HEK293 (cell line): ENCODE data around the gene TMEM151B.

Experiments
- CTCF ChIA-PET: fragments of 350-600 bp; formaldehyde crosslinking; extraction: SDS; loops from one replicate; lab custom pipeline; 2021; ENCODE audit warnings: antibody characterized with exemption; lab: Yijun Ruan, JAX
- POLR2A ChIA-PET: fragments of 300-600 bp; formaldehyde crosslinking; extraction: SDS; loops from one replicate; lab custom pipeline; 2020; ENCODE audit warnings: antibody characterized with exemption, inconsistent platforms; lab: Yijun Ruan, JAX
- H3K27ac ChIP-seq: fragments of 200-500 bp; sonication (Bioruptor generic); 2 replicates; pipeline ENCODE4 v1.5.1; 2014; ENCODE audit warnings: low read depth, low read length, control low read depth, inconsistent platforms; ENCODE audit errors: extremely low read depth
- H3K36me3 ChIP-seq, 2 experiments: fragments of 200-500 bp in 1 of 2; sonication (Bioruptor generic) in 1 of 2; 1 replicate in 1 of 2; 2 replicates in 1 of 2; pipeline ENCODE4 v1.5.1; 2014 to 2017; ENCODE audit warnings: inconsistent platforms in 2 of 2, low read length in 2 of 2; ENCODE audit not compliant: control insufficient read depth in 2 of 2, insufficient read depth in 1 of 2
- H3K4me1 ChIP-seq: fragments of 200-500 bp; sonication (Bioruptor generic); 2 replicates; pipeline ENCODE4 v1.5.1; 2014; ENCODE audit warnings: mild to moderate bottlenecking, low read length, inconsistent platforms; ENCODE audit not compliant: control insufficient read depth, insufficient read depth
- H3K4me3 ChIP-seq: 2 replicates; pipeline ENCODE4 v1.5.1; 2011; ENCODE audit warnings: low read depth, mild to moderate bottlenecking, control low read depth, low read length, moderate library complexity
- H3K9me3 ChIP-seq: fragments of 200-500 bp; sonication (Bioruptor generic); 2 replicates; pipeline ENCODE4 v1.5.1; 2014; ENCODE audit warnings: low read depth, low read length, inconsistent platforms; ENCODE audit not compliant: control insufficient read depth, insufficient read depth
- AEBP2 ChIP-seq: fragments of 450-650 bp; formaldehyde crosslinking; IDR thresholded peaks from 2 replicates; pipeline ENCODE4 v1.5.1; 2016; ENCODE audit warnings: missing biosample characterization, missing genetic modification characterization, borderline replicate concordance
- ATF2 ChIP-seq: fragments of 450-650 bp; formaldehyde crosslinking; IDR thresholded peaks from 2 replicates; pipeline ENCODE4 v1.5.1; 2016; ENCODE audit warnings: missing biosample characterization, missing genetic modification characterization, low read depth
- BCL11B ChIP-seq: fragments of 450-650 bp; formaldehyde crosslinking; IDR thresholded peaks from 2 replicates; pipeline ENCODE4 v1.5.1; 2016; ENCODE audit warnings: low read depth, missing biosample characterization, missing genetic modification characterization
- PRDM6 ChIP-seq: fragments of 450-650 bp; formaldehyde crosslinking; IDR thresholded peaks from 2 replicates; pipeline ENCODE4 v1.5.1; 2017; ENCODE audit warnings: missing biosample characterization, missing genetic modification characterization
- SETDB1 ChIP-seq: IDR thresholded peaks from one replicate; pipeline ENCODE4 v1.6.1; 2017; ENCODE audit warnings: mild to moderate bottlenecking, low read length, moderate library complexity, mixed read lengths; ENCODE audit not compliant: insufficient read length
- YY1 ChIP-seq: fragments of 450-650 bp; formaldehyde crosslinking; IDR thresholded peaks from 2 replicates; pipeline ENCODE4 v1.5.1; 2018; ENCODE audit warnings: missing biosample characterization, missing genetic modification characterization
- ZBTB49 ChIP-seq: fragments of 450-650 bp; formaldehyde crosslinking; IDR thresholded peaks from 2 replicates; pipeline ENCODE4 v1.5.1; 2016; ENCODE audit warnings: missing biosample characterization, missing genetic modification characterization, low read depth
- ZNF146 ChIP-seq: fragments of 450-650 bp; formaldehyde crosslinking; IDR thresholded peaks from 2 replicates; pipeline ENCODE4 v1.5.1; 2016; ENCODE audit warnings: missing biosample characterization, missing genetic modification characterization
- ZNF214 ChIP-seq: fragments of 450-650 bp; formaldehyde crosslinking; IDR thresholded peaks from 2 replicates; pipeline ENCODE4 v1.5.1; 2017; ENCODE audit warnings: missing biosample characterization, mild to moderate bottlenecking, missing genetic modification characterization, borderline replicate concordance
- ZNF645 ChIP-seq: fragments of 450-650 bp; formaldehyde crosslinking; IDR thresholded peaks from 2 replicates; pipeline ENCODE4; 2016; ENCODE audit warnings: missing biosample characterization, missing genetic modification characterization
- ZNF707 ChIP-seq: fragments of 450-650 bp; formaldehyde crosslinking; IDR thresholded peaks from 2 replicates; pipeline ENCODE4 v1.5.1; 2016; ENCODE audit warnings: missing biosample characterization, missing genetic modification characterization

TMEM151B gene

GRCh38 chr6:44275271-44275748 lies 5.1 kb downstream of the TMEM151B start (continued):
- TF ChIP-seq SETDB1: no peak
- no peak for TF ChIP-seq ZNF146 (tag by site-specific recombination)
- TF ChIP-seq ZBTB49 (tag by site-specific recombination): no peak

GRCh38 chr6:44275749-44276648 lies 5.7 kb downstream of the TMEM151B start:
- ChIA-PET POLR2A (no interaction called here), CTCF (interaction anchor here (0.7 to 1.6 kb wide), 2 partner anchors 23 to 582 kb away, joined by 4 to 7 read pairs; no protein-coding TSS in a partner anchor)
- no peak for TF ChIP-seq ZNF645 (tag by site-specific recombination)
- TF ChIP-seq ZNF707 (tag by site-specific recombination): no peak
- no peak for TF ChIP-seq BCL11B
- TF ChIP-seq PRDM6 (tag by site-specific recombination): no peak
- TF ChIP-seq YY1 (tag by site-specific recombination): no peak
- no peak for TF ChIP-seq ATF2
- no peak for TF ChIP-seq ZNF214 (tag by site-specific recombination)
- TF ChIP-seq AEBP2 (tag by site-specific recombination): no peak
- Histone ChIP-seq H3K4me1 (no peaks in the 10 kb centered on the region), H3K36me3 (no peaks in the 10 kb centered on the region), H3K27ac (no peak overlapping the region), H3K9me3 (no peaks in the 10 kb centered on the region), H3K4me3 (no peak overlapping the region)
